Hematopoietic multipotent progenitor cell treated with erythropoietin and hydrocortisone succinate and interleukin-3 and kit ligand, for 8 days (in vitro differentiated cells): ENCODE measurements around the gene MAP4K5.

Experiments used
- DNase-seq: peaks from one replicate; pipeline ENCODE4 v3.0.0-alpha.2; 2015

MAP4K5 gene

DNA sequence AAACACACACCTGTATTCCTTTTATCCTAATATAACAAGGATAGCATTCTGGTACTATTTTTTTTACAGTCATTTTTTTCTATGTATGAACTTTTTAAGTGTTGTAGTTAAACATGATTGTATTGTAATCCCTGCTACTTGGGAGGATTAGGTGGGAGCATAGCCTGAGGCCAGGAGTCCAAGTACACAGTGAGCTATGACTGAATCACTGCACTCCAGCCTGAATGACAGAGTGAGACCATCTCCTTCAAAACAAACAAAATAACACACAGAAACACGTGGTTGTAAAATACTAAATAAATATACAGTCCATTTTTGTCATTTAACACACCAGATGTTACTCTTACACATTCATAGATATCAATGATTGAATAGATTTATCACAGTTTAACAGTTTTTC lies 56.9 kb downstream of the MAP4K5 start:
- no peak for DNase-seq

DNA sequence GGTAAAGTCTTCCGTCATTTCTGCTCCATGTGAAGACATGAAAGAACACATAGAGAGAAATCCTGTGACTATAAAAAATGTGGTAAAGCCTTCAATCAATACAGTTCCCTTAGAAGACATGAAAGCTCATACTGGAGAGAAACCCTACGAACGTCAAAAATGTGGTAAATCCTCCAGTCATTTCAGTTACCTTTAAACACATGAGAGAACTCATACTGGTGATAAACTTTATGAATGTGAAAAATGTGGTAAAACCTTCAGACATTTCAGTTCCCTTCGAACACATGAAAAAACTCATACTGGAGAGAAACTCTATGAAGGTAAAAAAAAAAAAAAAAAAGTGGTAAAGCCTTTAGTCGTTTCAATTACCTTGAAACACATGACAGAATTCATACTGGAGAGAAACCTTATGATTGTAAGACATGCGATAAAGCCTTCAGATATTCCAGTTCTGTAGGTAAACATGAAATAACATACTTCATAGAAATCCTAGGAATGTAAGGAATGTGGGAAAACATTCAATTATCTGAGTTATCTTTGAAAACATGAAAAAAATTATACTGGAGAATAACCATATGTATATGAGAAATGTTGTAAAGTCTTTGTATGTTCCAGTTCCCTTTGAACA lies 60.4 kb downstream of the MAP4K5 start:
- DNase-seq, result no peak

DNA sequence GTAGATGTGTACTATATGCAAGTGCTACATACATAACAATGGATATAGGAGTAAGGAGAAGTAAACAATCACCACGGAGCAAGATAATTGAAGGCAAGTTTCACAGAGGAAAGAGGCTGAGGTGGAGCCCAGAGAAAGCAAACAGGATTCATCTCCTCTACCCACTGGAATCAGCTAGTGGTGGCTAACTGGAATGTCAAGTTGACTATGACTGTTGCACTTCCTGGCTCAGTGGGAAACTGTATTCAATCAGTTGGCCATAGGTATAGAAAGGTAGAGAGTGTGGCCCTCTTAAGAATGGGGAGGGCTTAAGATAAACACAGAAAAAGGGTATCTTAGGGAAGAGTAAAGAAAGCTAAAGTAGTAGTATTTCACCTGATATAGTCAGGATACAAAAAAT lies 62.4 kb downstream of the MAP4K5 start:
- DNase-seq, result no peak

DNA sequence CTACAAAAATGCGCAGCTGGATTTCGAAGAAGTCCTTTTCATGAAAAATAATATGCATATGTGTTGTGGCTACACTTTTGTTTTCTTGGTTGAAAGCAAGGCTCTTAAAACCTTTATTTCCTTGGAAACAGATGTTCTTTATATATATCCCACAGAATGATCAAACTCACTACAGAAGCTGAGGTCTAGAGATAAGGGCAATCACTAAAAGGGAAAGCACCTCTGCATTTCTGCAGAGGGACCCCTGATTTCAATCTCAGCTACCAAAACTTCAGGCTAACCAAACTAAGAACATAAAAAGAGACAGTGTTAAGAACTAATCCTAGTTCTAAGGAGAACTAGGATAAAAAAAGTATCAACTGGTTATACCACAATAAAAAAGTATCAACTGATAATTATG lies 70.3 kb downstream of the MAP4K5 start:
- DNase-seq, result peak; percentile 9

DNA sequence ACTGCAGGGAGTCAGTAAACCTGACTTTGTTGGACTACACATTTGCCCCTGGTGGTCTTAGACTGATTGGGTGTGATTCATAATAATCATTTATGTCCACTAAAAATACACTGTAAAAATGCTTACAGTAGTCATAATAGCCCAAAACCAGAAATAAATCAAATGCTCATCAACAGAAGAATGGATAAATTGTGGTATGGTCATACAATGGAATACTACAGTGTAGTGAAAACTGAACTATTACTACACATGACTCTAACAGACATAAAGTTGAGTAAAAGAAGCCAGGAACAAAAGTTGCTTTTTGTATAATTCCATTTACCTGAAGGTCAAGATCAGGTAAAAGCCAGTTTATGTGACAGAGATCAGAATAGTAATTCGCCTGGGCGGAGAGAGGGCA lies 78.5 kb downstream of the MAP4K5 start:
- DNase-seq, result no peak

DNA sequence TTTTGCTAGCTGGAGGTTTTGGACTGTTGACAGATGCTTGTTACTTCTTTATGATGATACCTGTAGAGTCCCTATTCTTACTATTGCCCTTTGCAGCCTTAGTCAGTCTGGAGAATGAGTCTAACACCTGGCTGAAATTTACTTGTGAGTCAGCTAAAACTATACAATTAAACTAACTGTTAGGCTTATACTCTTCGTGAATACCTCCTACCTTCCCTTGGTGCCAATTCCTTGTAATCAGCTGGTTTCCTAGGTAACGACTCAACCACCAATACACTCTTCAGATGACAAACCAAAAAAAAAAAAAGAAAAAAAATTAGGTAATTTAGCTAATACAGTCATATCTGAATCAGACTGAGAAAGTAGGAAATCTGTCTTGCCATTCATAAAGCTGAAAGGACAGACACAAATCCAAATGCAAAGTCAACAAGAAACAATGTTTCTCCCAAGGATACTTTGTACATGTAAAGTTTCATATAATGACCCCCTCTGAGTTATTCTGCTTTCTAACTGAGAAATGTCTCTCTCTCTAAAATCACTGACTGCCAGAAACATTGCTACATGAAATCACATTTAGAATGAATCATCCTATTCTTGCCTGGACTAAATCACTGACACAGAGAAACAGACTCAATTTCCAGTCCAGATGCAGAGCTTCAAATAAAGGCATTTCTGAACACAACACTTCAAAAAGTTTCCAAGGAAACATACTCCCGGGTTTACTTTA lies 79.2 kb downstream of the MAP4K5 start:
- peak; percentile 20 for DNase-seq

DNA sequence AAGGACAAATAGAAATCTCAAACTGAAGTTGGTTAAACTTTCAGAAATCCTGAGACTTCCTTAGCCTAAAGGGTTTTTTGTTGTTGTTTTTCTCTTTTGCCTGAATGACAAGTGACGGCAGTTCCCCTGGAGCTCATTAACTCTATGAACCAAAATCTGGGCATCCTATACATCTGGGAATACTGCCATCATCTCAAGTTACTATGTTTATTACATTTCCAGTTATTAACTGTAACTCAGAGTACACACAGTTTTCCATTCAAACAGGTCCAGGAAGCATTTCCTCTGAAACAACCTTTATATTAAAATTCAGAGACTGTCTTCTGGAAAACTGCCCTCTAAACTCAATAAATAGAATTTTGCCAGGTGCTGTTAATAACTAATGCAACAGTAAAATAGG lies 80.1 kb downstream of the MAP4K5 start:
- DNase-seq, result no peak

DNA sequence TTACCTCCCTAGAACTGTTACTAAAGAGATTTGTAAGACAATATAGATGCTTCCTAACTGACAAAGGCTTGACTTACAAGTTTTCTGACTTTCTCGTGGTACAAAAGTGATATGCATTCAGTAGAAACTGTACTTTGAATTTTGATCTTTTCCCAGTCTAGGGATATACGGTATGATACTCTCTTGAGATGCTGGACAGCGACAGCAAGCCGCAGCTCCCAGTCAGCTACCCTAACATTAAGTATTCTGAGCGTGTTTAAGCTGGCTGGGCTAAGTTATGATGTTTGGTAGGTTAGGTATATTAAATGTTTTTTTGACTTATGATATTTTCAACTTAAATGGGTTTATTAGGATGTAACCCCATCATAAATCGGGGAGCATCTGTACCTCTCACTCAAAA lies 80.5 kb downstream of the MAP4K5 start:
- no peak for DNase-seq

DNA sequence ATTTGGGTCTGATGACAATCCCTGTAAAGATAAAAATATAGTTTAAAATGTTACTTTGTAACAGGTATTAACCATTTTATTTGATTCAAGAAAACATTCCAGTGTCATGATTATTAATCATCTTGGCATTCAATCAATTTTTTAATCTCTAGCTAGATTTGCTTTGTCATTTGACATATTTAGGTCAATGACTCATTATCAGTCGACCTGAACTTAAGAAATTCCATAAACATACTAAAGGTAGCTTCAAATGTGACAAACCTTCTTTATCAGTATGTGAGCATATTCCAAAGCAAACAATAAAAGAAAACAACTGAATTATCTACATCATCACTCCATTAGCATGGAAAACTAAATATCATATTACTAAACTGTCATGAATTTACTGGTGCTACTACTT lies 84.9 kb downstream of the MAP4K5 start:
- DNase-seq, result no peak

DNA sequence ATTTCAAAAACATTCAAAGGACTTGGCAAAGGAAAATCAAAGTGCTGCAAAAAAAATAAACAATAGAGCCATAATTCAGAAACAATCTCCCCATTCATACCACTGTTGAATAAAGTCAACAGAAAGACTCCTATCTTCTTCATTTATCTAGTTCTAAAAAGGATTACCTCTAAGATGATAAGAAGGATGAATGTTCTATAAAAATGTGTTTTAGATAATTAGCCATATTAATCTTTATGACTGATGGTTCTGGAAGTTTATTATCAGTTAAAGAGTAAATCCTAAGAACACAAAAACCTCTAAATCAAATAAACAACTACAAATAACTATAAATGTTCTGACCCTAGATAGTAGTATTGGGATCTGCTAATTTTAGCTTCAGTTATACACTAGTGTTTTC lies 97.8 kb downstream of the MAP4K5 start:
- DNase-seq, result no peak

DNA sequence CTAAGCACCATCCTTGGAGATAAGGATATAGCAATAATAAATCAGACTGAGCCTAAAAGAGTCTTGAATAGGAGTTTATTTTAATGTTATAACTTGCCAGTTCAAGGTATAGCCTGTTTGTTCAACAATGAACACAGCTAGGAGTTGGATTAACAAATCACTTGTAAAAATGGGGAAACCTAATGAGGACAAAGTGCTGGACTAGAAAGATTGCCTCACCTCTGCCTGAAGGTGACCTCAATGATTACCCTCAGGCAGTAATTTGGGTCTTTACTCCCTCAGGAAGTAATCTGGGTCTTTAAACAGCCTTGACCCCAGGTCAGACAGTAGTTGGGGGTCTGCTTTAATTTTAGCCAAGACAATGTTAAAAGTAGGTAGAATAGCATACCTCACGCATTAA lies 100.2 kb downstream of the MAP4K5 start:
- DNase-seq, result no peak

DNA sequence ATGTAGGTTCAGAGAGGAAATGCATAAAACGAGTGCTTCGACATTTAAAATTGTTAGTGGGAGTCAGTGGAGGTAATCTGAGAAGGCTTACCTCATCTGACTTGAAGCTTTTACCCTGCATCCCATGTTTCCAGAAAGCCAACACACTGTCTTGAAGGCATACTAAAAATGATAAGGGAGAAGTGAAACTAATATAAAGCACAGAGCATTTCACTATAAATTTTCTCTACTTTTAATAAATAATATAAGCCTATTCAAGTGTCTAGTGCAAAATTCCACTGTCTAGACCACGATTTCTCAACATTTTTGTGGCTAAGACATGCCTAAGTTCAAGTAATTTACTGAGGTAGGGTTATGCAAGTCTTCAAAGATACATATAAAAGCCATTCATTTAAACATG lies 106.6 kb downstream of the MAP4K5 start:
- DNase-seq, result peak; percentile 7

DNA sequence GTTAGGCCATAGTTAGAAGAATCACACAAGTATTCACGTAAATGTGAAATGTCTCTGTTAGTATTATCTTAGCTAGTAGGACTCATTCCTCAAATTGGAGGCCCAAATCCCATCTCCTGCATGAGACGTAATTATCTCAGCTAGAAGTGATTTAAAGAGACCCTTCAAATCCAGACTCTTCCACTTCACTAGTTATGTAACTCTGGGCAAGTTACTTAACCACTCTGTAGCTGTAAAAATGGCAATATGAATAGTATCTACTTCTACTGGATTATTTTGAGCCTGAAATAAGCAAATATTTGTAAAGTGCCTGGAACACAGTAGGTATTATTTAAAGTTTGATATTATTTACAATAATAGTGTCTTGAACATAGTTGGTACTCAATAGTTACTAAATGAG lies 107.3 kb downstream of the MAP4K5 start:
- DNase-seq, result no peak

DNA sequence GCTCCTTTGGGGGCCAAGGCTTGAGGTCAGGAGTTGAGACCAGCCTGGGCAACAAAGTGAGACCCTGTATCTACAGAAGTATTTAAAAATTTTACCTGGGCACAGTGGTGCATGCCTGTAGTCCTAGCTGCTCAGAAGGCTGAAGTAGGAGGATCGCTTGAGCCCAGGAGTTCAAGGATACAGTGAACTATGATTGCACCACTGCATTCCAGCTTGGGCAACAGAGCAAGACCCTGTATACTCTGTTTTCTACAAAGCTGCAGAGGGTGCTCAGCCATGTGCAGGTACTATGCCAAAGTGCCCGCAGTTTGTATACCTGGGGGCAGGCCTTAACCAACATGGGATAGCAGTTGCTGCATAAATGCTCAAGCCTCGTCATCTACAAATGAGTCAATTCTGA lies 108.8 kb downstream of the MAP4K5 start:
- DNase-seq, result no peak

DNA sequence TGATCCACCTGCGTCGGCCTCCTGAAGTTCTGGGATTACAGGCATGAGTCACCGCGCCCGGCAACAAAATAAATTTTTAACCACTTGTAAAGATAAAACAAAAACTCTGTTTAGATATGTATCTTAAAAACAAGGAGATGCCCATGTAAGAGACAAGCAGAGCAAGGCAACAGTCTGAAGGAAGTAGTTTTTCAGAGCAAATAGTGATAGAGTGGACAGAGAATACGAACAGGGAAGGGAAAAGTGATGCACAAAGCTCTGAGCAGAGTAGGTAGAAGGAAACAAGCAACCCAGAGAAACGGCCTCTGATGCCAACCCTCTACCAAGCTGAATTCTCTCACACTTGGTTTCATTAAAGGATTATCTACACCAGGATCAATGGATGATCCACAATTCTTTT lies 110.9 kb downstream of the MAP4K5 start:
- DNase-seq, result no peak

DNA sequence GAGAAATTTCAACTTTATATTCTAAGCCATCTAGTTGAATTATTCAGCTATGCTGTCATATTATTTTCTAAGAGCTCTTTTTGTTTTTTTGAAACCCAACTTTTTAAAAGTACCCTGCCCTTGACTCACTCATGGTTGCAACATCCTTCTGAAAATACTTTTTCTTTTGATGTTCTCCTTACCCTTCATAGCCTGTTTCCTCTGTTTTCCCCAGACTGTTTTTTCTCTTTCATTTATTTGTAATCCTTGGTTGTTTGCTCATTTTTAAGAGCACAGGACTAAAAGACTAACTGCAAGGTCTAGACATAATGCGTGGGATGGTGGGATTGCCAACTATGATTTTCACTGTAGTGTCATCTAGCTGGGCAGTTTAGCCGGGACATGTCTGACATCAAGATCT lies 114.5 kb downstream of the MAP4K5 start:
- no peak for DNase-seq

DNA sequence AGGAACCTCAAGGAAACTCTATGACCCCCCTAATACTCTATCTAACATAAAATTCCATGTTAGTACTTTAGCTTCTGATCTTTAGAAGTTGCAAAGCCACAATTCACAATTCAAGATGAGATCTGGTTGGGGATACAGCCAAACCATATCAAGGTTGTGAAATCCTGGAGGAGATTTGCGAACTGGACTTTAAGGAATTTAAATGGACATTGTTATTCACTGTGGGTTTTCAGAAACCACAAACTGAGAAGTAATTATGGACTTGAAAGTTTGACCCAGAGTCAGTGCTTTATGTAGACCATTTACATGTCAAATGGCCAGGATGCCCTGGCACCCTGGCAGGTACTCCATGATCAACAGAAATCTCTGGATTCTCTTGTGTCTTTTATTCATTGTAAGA lies 121.4 kb downstream of the MAP4K5 start:
- DNase-seq, result no peak

DNA sequence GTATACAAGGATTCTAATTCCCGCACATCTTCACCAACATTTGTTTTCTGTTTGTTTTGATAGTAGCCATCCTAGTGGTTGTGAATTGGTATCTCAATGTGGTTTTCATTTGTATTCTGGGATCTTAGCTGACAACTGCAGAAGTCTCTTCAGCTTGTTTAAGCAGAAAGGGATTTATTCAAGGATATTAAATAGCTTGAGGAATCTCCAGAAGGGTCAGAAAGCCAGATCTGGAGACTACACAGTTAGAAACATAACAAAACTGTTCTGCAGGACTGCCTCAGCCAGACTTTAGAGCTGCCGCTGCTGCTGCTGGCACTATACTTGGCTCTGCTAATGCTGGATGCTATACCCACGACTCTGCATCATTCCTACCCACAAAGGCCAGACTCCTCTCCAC lies 122.3 kb downstream of the MAP4K5 start:
- DNase-seq, result no peak

DNA sequence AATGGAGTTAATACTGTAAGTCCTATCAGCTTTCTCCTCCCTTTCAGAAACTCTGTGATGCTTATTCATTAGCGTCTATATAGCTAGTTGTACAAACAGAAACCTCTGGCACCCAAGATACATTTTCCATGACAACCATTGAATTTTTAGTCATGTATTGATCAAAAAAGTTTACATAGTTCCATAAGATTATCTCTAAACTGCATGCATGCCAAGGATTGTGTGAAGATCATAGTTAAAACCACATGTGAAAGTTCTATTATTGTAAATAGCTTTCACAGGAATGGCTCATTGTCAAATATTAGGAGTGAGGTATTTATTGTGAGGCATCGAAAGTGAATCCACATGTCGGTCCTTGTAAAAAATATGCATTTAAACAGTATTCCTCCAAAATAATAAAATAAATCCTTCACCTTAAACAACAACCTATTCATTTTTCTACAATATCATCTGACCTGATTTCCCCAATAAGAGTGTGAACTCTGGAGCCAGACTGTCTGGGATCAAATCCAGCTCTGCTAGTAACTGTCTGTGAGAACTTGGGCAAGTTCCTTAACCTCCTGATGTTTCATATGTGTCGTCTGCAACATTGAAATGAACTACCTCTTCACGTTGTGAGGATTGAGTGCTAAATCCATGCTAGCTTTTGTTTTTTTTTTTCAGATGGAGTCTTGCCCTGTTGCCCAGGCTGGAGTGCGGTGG lies 125.1 kb downstream of the MAP4K5 start:
- no peak for DNase-seq

DNA sequence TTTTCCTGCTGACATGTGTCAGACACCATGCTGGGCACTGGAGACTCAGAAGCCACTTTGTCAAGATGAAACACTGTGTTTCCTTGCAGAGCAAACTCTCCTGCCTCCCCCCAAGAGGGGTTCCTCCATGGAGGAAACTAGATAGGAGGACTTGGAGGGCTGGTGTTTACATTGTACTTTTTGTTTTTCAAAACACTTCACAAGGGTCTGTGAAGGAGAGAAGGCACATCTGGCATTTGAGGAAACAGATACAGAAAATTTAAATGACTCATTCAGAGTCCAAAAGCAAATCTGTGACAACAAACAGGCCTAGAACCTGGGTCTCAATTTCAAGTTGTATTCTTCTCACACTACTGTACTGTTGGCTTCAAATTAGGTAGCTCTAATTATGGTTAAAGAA lies 128.9 kb downstream of the MAP4K5 start:
- no peak for DNase-seq

DNA sequence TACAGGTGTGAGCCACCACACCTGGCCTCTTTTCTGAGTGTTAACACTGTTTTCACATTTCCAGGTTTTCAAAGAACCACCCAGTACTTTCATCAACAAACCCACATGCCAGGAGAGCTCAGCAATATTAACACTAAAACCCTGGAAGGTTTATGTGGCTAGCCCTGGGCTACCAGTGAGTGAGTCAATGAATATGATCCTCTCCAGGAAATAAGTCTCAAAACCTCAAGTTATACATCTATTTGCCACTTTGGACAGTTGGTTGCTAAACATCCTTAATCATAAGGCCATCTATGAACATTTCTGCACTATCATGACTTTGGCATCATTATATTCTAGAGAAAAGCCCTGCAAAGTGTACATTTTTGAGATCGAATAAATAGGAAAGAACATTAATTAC lies 129.4 kb downstream of the MAP4K5 start:
- DNase-seq, result no peak

DNA sequence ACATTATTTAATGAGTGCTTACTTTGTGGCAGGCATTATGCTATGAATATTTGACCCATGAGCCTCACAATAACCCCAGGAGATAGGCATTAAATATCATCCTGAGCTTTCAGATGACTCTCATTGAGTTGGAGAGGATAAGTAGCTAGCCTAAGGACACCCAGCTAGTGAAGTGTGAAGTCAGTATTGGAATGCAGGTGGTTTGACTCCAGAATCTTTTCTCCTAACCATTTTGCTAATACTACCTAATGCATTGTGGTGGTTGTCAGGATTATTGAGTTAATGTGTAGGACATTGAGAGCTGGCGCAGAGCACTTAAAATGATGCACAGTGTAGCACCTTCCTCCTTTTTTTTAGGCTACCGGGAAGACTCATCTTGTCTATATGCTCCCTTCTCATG lies 131.9 kb downstream of the MAP4K5 start:
- no peak for DNase-seq

DNA sequence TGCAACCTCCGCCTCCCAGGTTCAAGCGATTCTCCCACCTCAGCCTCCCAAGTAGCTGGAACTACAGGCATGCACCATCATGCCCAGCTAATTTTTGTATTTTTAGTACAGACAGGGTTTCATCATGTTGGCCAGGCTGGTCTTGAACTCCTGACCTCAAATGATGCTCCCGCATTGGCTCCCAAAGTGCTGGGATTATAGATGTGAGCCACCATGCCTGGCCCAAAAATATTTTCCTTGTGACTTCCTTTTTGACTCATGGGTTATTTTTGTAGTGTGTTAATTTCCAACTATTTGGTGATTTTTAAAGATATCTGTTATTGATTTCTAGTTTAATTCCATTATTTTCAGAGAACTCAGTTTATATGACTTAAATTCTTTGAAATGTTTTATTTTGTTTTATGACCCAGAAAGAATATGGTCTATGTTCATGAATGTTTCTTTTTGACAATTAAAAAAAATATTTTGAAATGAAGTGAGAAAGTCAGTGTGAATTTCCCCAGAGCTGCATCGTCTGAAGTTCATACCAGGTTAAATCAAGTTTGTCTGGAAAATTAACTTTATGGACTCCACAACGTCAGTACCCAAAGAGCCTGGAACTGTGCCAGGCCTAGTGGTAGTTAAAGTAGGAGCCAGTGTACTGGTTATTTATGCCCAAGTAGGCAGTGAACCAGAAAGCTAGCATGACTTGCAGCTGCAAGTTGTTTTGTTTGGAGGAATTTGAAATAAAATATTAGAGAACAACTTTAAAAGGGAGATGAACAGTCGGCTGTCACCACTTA lies 132.9 kb downstream of the MAP4K5 start:
- peak; percentile 63 for DNase-seq

DNA sequence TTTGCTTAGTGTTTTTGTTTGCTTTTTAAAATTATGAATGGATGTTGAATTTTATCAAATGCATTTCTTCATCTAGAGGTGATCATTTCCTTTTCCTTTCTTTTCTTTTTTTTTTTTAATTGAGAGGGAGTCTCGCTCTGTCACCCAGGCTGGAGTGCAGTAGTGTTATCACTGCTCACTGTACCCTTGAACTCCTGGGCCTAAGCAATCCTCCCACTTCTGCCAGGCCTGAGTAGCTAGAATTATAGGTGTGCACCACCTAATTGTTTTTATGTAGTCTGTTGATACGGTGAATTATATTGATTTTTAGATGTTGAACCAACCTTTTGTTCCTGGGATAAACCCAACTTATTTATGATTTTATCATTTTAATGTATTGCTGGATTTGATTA lies 134.2 kb downstream of the MAP4K5 start:
- DNase-seq, result no peak
